ENCODE data around the gene HSPA12A. TPM values are rescaled to one million over a fixed set of nuclear protein-coding genes. Genes with fewer than 3 reads are reported as not detected.

The HSPA12A gene
- total RNA-seq, 2 donors from 2014 or later: 10.1 to 11.5 TPM

DNA sequence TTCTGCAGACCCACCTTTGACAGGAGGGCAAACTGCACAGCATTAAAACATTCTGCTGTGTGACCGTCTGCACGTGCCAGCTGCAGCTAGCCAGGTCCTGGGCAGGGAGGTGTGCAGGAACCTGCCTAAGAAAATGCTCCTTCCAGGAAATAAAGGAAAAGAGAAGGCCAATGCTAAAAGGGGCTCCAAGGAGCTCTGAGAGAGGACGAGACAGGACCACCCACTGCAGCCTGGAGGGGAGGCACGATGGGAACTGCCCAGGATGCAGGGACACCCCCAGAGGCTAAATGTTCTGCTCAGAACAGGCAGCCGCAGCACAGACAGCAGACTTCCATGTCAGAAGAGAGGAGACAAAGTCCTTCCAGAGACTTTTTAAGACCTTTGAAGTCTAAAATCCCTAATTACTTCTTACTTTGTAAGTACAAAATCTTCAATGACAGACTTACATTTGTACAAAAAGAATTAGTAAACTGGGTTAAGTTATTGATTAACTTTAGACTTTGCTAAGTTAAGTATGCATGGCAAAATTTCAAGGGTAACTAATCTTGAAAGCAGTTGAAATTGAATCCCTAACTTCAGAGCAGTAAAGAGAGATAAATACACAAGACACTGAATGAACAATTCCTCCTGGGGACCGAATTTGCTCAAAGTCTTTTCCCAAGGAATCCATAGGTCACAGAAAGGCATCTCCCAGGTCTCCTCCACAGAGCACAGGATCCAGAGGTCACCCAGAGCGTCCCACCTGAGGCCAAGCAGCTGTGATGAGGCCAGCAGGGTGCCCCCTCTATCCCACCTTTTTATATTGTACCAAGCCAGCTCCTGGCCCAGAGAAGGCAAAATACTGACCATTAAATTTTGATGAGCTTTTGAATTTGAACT is 21.5 kb downstream of the HSPA12A start:
- Histone ChIP-seq H3K27me3 (no peaks in the 10 kb centered on the region), H3K9me3 (no peaks in the 10 kb centered on the region), H3K27ac (no peak overlapping the region), H3K36me3 (no peaks in the 10 kb centered on the region), H3K4me1 (peaks cover 0 to 18% of the 10 kb centered on the region in 2 donors), H3K4me3 (no peak overlapping the region)
- DNase-seq (ENCODE audit: low spot score): no peak
- TF ChIP-seq, protein P1, sequence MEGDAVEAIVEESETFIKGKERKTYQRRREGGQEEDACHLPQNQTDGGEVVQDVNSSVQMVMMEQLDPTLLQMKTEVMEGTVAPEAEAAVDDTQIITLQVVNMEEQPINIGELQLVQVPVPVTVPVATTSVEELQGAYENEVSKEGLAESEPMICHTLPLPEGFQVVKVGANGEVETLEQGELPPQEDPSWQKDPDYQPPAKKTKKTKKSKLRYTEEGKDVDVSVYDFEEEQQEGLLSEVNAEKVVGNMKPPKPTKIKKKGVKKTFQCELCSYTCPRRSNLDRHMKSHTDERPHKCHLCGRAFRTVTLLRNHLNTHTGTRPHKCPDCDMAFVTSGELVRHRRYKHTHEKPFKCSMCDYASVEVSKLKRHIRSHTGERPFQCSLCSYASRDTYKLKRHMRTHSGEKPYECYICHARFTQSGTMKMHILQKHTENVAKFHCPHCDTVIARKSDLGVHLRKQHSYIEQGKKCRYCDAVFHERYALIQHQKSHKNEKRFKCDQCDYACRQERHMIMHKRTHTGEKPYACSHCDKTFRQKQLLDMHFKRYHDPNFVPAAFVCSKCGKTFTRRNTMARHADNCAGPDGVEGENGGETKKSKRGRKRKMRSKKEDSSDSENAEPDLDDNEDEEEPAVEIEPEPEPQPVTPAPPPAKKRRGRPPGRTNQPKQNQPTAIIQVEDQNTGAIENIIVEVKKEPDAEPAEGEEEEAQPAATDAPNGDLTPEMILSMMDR (IDR thresholded peaks at IDR 0.05): no peak

DNA sequence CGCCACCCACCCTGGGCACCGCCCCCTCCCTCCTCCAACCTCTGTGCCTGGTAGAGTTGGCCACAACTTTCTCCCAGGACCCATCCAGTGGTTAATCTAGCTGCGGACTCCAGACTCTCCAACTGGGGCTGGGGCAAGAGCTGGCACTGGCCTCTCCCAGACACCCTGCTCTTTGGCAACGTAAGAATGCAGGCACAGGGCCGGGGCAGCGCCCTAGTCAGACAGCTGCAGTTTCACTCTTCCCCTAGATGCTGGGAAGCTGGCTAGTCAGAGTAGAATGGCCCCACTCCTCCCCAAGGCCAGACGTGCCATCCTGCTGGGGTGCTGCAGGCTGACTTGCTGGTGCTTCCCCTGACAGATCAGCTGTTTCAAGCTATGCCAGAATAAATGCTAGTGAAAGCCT is 22.1 kb downstream of the HSPA12A start:
- no peak for DNase-seq (ENCODE audit: low spot score)
- Histone ChIP-seq H3K36me3 (no peaks in the 10 kb centered on the region), H3K27me3 (no peaks in the 10 kb centered on the region), H3K4me3 (no peak overlapping the region), H3K4me1 (peaks cover 0 to 22% of the 10 kb centered on the region in 2 donors), H3K9me3 (no peaks in the 10 kb centered on the region), H3K27ac (no peak overlapping the region)
- TF ChIP-seq, protein P1 (IDR thresholded peaks at IDR 0.05): no peak

DNA sequence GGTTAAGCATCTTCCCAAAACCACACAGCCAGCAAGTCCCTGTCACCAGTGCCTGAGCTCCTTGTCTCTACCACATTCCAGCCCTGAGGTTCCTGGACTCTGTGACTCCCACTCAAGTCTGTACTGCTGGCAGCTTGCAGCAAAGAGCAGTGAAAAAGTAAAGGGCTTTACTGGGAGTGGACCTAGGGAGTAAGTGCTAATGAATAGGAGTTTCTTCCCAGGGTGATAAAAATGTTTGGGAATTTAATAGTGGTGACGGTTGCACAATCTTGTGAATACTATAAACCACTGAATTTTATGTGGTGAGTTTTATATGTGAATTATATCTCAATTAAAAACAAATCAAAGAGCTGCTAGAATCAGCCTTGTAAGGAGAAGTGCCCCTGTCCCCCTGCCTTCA is 22.6 kb downstream of the HSPA12A start:
- peaks cover 0 to 22% of the 10 kb centered on the region in 2 donors for H3K4me1 ChIP-seq
- no peak overlapping the region for H3K27ac ChIP-seq
- no peaks in the 10 kb centered on the region for H3K36me3 ChIP-seq
- H3K27me3 ChIP-seq: no peaks in the 10 kb centered on the region
- no peak for DNase-seq (ENCODE audit: low spot score)
- H3K9me3 ChIP-seq: no peaks in the 10 kb centered on the region
- H3K4me3 ChIP-seq: no peak overlapping the region
- TF ChIP-seq, protein P1 (IDR thresholded peaks at IDR 0.05): no peak

DNA sequence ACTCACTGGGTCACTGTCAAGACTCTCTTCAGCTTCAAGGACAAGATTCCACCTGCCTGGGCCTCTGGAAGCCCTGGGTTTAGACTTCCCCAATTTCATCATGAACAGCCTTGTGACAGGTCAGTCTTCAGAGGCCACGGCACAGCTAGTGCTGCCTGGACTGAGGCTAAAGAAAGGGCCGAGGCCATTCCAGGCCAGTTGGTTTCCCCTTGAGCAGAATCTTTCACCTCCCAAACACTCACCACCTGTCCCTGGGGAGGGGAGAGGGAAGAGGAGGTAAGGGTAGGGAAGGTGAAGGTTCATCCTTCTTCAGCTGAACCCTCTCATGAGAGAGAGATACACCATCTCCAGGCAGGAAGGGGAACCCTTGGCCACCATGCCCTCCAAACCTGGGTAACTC is 24.3 kb downstream of the HSPA12A start:
- Histone ChIP-seq H3K4me1 (peaks cover 0 to 22% of the 10 kb centered on the region in 2 donors), H3K27ac (no peak overlapping the region), H3K9me3 (no peaks in the 10 kb centered on the region), H3K4me3 (no peak overlapping the region), H3K27me3 (no peaks in the 10 kb centered on the region), H3K36me3 (no peaks in the 10 kb centered on the region)
- no peak for DNase-seq (ENCODE audit: low spot score)
- TF ChIP-seq, protein P1 (IDR thresholded peaks at IDR 0.05): no peak

DNA sequence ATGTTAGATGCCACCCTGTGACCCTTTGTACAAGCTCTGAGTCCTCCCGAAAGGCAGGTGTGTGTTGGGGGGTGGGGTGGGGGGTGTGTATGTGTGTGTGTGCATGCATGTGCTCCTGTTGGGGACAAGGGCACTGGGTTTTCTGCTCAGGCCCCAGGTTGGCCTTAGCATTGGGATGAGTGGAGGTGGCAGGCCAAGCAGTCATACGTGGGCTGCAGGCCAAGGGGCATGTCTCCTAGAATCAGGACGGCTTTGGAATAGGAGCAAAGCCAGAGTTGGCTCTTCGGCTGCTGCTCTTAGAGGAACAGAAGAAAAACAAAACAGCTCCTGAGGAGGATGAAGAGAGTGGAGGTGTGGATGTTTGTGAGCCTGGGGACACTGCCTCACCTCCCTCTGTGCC is 26.0 kb downstream of the HSPA12A start:
- TF ChIP-seq, protein P1 (IDR thresholded peaks at IDR 0.05): no peak
- Histone ChIP-seq H3K4me1 (peaks cover 0 to 14% of the 10 kb centered on the region in 2 donors), H3K27me3 (no peaks in the 10 kb centered on the region), H3K27ac (no peak overlapping the region), H3K9me3 (no peaks in the 10 kb centered on the region), H3K4me3 (no peak overlapping the region), H3K36me3 (no peaks in the 10 kb centered on the region)
- no peak for DNase-seq (ENCODE audit: low spot score)
